Stimulated activated CD4-positive, alpha-beta T cell treated with anti-CD3 and anti-CD28 coated beads, Interleukin-12 subunit alpha, Interleukin-12 subunit beta, amount 100 ng/mL, for 48 hours (primary cell): ENCODE results near the gene NOTCH3.

Experiments used
- DNase-seq, 3 donors: peaks; one replicate each; pipeline ENCODE4 v3.0.0-alpha.2; 2020; ENCODE audit warnings: low read depth in 2 of 3, low spot score in 1 of 3

Gene NOTCH3

GRCh38 chr19:15124572-15125231 is 76.1 kb downstream of the NOTCH3 start:
- no peak for DNase-seq

- no peak for DNase-seq
Observed at GRCh38 chr19:15123900-15124299, 76.9 kb downstream of the NOTCH3 start.

GRCh38 chr19:15123031-15123890 is 77.5 kb downstream of the NOTCH3 start:
- DNase-seq, result no peak

- no peak for DNase-seq
Observed at GRCh38 chr19:15122331-15123030, 78.3 kb downstream of the NOTCH3 start.

GRCh38 chr19:15120135-15121026 is 80.4 kb downstream of the NOTCH3 start:
- no peak for DNase-seq

- DNase-seq, result no peak
Observed at GRCh38 chr19:15118789-15119494, 81.9 kb downstream of the NOTCH3 start.

GRCh38 chr19:15118248-15118647 is 82.5 kb downstream of the NOTCH3 start:
- no peak for DNase-seq

- no peak for DNase-seq
Observed at GRCh38 chr19:15116856-15117255, 83.9 kb downstream of the NOTCH3 start.

GRCh38 chr19:15115762-15116615 is 84.8 kb downstream of the NOTCH3 start:
- no peak for DNase-seq

- DNase-seq, result no peak
Observed at GRCh38 chr19:15115080-15115479, 85.7 kb downstream of the NOTCH3 start.

GRCh38 chr19:15114153-15114540 is 86.6 kb downstream of the NOTCH3 start:
- DNase-seq, result no peak

- no peak for DNase-seq
Observed at GRCh38 chr19:15113245-15114152, 87.3 kb downstream of the NOTCH3 start.

- no peak for DNase-seq
Observed at GRCh38 chr19:15112385-15112784, 88.4 kb downstream of the NOTCH3 start.

- no peak for DNase-seq
Observed at GRCh38 chr19:15111758-15112157, 89.0 kb downstream of the NOTCH3 start.

GRCh38 chr19:15110418-15110815 is 90.4 kb downstream of the NOTCH3 start:
- DNase-seq, result no peak

- no peak for DNase-seq
Observed at GRCh38 chr19:15109768-15110417, 90.9 kb downstream of the NOTCH3 start.
